HEK293 (cell line): ENCODE results near the gene OPN5.

Source experiments
- CTCF ChIP-seq: fragments of 450-650 bp; formaldehyde crosslinking; IDR thresholded peaks from 2 replicates; pipeline ENCODE4 v1.5.1; 2016; ENCODE audit warnings: missing biosample characterization, missing genetic modification characterization
- HOXA7 ChIP-seq: sonication (generic); formaldehyde crosslinking; IDR thresholded peaks from 2 replicates; pipeline ENCODE4 v1.8.1; 2022; ENCODE audit warnings: missing genetic modification reagents, borderline replicate concordance
- KLF16 ChIP-seq: fragments of 450-650 bp; formaldehyde crosslinking; IDR thresholded peaks from 2 replicates; pipeline ENCODE4 v1.5.1; 2017; ENCODE audit warnings: missing biosample characterization, missing genetic modification characterization
- ZBTB26 ChIP-seq: fragments of 450-650 bp; formaldehyde crosslinking; optimal IDR thresholded peaks from 2 replicates; pipeline ENCODE3; 2016; ENCODE audit warnings: missing biosample characterization, mild to moderate bottlenecking, missing genetic modification characterization
- ZBTB48 ChIP-seq: fragments of 450-650 bp; formaldehyde crosslinking; IDR thresholded peaks from 2 replicates; pipeline ENCODE4 v1.5.1; 2016; ENCODE audit warnings: missing biosample characterization, missing genetic modification characterization
- ZBTB6 ChIP-seq: fragments of 450-650 bp; formaldehyde crosslinking; IDR thresholded peaks from 2 replicates; pipeline ENCODE4 v1.5.1; 2017; ENCODE audit warnings: missing biosample characterization, missing genetic modification characterization
- ZEB2 ChIP-seq: fragments of 450-650 bp; formaldehyde crosslinking; IDR thresholded peaks from 2 replicates; pipeline ENCODE4 v1.5.1; 2016; ENCODE audit warnings: missing biosample characterization, missing genetic modification characterization
- ZNF184 ChIP-seq: fragments of 450-650 bp; IDR thresholded peaks from 2 replicates; pipeline ENCODE4 v1.5.1; 2018; ENCODE audit warnings: missing biosample characterization, mild to moderate bottlenecking, missing genetic modification characterization
- ZNF416 ChIP-seq: fragments of 450-650 bp; formaldehyde crosslinking; IDR thresholded peaks from 2 replicates; pipeline ENCODE4 v1.5.1; 2016; ENCODE audit warnings: missing biosample characterization, missing genetic modification characterization
- ZNF513 ChIP-seq: fragments of 450-650 bp; IDR thresholded peaks from 2 replicates; pipeline ENCODE4 v1.5.1; 2018; ENCODE audit warnings: missing biosample characterization, missing genetic modification characterization
- ZNF624 ChIP-seq: fragments of 450-650 bp; formaldehyde crosslinking; IDR thresholded peaks from 2 replicates; pipeline ENCODE4 v1.5.1; 2017; ENCODE audit warnings: missing biosample characterization, missing genetic modification characterization

- TF ChIP-seq ZBTB6 (tag by site-specific recombination) (no peak), CTCF (tag by site-specific recombination) (no peak), ZNF184 (tag by site-specific recombination) (no peak), HOXA7 (CRISPR knock-in tag) (no peak), ZNF416 (tag by site-specific recombination) (no peak), ZEB2 (tag by site-specific recombination) (no peak), ZBTB48 (tag by site-specific recombination) (no peak), ZNF513 (tag by site-specific recombination) (no peak), KLF16 (no peak), ZNF624 (no peak), ZBTB26 (tag by site-specific recombination) (no peak)
Measured at GRCh38 chr6:47794577-47795135, 12.8 kb downstream of the OPN5 start.
